ENCODE measurements around the gene DBNDD2.

Gene DBNDD2

DNA sequence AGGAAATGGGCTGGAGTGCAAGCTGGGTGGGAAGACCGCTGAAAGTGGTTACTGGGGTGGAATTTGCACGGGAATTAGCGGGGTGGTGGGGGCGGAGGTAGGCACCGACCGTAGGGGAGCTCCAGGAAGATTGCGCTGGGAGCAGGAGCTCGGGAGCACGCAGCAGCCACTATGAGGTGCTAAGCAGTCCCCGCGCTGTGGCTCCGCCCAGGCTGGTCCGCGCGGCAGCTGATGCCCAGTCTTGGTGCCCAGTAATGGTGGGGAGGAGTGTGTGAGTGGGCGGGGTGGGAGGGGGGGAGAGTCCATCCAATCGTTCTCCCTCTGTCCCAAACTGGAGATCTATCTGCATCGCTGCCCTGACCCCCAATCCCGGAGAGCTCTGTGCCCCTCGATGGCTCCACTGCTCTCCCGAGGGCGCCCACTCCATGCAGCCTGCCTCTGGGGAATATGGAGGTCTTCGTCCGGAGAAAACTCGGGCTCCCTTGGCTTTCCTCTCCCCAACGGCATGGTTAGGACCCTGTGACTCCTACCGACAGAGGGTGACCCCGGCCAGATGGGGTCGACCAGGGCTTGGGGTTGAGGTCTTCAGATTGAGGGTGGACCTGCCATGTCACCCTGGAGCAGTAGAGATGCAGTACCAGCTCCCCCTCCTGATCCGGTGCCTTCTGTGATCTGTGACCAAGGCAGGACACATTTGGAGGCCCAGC lies 35.3 kb upstream of the DBNDD2 start:
- TF ChIP-seq, protein P1, sequence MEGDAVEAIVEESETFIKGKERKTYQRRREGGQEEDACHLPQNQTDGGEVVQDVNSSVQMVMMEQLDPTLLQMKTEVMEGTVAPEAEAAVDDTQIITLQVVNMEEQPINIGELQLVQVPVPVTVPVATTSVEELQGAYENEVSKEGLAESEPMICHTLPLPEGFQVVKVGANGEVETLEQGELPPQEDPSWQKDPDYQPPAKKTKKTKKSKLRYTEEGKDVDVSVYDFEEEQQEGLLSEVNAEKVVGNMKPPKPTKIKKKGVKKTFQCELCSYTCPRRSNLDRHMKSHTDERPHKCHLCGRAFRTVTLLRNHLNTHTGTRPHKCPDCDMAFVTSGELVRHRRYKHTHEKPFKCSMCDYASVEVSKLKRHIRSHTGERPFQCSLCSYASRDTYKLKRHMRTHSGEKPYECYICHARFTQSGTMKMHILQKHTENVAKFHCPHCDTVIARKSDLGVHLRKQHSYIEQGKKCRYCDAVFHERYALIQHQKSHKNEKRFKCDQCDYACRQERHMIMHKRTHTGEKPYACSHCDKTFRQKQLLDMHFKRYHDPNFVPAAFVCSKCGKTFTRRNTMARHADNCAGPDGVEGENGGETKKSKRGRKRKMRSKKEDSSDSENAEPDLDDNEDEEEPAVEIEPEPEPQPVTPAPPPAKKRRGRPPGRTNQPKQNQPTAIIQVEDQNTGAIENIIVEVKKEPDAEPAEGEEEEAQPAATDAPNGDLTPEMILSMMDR (IDR thresholded peaks at IDR 0.05; ENCODE audit: extremely low read depth, missing control alignments), result no peak
- DNase-seq (ENCODE audit: low spot score), result no peak

DNA sequence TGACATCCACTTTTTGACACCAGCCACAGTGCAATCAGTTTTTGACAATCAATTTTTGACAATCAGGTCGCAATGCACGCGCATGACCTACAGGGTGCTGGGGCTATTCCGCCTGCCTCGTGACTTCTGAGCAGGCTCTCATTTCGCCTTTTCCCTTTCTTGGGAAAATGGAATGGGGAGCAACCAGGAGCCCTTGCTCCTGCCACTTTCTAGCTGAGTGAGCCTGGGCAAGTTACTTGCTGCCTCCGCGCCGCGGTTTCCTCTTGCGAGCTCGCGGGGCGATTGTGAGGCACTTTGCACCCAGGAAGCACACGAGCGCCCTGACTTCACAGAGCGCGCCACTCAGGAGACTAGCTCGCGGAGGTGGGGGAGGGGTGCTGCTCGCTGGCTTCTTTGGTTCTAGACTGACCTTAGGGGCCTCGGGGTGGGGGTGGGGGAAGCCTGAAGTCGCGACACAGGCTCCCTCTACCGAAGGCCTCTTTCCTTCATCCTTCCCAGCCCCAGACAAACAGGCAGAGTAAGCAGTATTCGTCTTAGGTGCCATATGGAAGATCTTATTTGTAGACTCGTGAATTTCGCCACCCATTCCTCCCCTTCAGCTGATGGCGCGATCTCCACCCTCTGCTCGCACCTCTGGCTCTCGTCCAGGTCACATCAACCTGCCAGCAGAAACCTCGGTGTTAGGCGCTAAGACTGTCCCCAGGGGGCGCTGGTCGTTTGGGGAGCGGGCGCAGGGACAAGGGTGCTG lies 34.6 kb upstream of the DBNDD2 start:
- TF ChIP-seq, protein P1 (IDR thresholded peaks at IDR 0.05; ENCODE audit: extremely low read depth, missing control alignments), result peak; percentile 83
- DNase-seq (ENCODE audit: low spot score), result peak; percentile 77

DNA sequence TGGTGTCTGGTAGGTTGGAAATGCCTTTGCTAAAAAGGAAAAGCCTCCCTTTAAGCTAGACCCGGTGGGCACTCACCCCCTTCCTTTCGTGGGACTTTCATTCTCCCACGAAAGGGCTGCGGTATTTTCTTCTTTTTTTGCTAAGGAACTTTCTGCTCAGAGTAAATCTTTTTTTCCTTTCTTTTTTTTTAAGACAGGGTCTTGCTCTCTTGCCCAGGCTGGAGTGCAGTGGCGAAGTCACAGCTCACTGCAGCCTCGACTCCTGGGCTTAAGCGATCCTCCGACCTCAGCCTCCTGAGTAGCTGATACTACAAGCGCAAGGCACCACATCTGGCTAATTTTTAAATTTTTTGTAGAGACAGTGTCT lies 34.0 kb upstream of the DBNDD2 start:
- TF ChIP-seq, protein P1 (IDR thresholded peaks at IDR 0.05; ENCODE audit: extremely low read depth, missing control alignments), result no peak
- no peak for DNase-seq (ENCODE audit: low spot score)

DNA sequence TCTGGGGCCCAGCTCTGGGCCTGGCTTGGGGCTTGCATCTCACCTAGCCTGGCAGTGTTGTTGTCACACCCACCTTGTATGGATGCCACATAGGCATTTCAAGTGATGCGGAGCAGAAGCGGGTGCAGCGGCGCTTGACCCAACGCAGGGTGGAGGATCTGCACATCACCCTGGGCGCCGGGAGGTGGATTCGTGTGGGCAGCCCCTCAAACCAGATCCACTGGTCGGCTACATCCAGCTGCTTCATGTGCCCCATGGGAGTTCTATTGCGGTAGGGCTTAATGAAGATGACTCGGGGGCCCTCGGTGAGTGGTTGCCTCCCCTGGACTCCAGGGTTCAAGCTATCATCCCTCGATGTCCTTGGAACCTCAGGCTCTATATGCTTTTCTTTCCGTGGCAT lies 33.1 kb upstream of the DBNDD2 start:
- TF ChIP-seq, protein P1 (IDR thresholded peaks at IDR 0.05; ENCODE audit: extremely low read depth, missing control alignments), result no peak
- no peak for DNase-seq (ENCODE audit: low spot score)

DNA sequence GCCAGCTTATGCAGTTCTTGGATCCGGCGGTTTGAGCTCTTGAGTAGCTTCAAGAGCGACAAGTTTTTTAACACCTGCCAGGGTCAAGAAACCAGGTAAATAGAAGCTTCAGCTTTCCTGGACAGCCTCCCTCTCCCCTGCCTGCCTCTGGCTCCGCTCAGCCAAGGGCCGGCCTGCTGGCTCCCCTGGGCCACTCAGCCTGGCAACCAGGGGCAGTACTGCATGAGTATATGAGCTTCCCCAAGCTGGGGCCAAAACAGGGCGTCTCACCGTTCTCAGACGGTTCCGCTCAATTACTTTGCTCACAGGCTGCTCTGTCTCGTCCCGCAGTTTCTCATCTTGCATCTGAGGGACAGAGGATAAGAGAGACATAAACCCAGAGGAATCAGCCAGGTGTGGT lies 30.8 kb upstream of the DBNDD2 start:
- TF ChIP-seq, protein P1 (IDR thresholded peaks at IDR 0.05; ENCODE audit: extremely low read depth, missing control alignments), result no peak
- no peak for DNase-seq (ENCODE audit: low spot score)

DNA sequence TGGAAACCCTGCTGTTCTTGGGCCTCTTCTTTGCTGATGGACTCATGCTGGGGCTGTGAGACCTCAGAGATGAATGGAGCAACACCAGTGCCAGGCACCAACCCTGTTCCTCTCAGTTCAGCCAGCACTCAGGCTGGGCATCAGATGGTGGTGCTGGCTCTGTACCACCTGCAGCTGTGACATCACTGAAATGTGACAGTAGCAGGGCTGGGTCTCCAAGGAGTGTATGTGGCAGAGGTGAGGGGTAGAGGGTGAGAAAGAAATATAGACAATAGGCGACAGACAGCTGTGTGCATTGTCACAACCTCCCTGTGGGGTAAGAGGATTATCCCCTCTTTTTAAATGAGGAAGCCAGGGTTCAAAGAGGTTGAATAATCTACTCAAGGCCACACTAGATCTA lies 29.9 kb upstream of the DBNDD2 start, which contains the start of gene TP53TG5:
TSS of gene TP53TG5 (minus strand) at position 135 of the 400 bp plus-strand sequence. CDS start at position 46, 89 bp downstream.
- DNase-seq (ENCODE audit: low spot score), result no peak
- TF ChIP-seq, protein P1 (IDR thresholded peaks at IDR 0.05; ENCODE audit: extremely low read depth, missing control alignments), result no peak

DNA sequence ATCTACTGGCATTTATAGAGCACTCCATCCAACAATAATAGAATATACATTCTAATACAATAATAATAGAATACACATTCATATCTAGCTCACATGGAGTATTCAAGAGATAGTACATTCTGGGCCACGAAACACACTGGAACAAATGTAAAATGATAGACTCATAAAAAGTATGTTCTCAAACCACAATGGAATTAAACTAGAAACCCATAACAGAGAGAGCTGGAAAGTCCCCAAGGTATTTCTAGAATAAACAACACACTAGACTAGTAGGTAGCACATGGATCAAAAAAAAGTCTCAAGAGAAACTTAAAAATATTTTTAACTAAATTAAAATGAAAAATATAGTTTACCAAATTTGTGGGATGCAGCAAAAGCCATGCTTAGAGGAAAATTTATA lies 20.8 kb upstream of the DBNDD2 start:
- TF ChIP-seq, protein P1 (IDR thresholded peaks at IDR 0.05; ENCODE audit: extremely low read depth, missing control alignments), result no peak

More for the DNA sequence above, 20.8 kb upstream of the DBNDD2 start:
- no peak for DNase-seq (ENCODE audit: low spot score)
